Measurements from ENCODE around the gene BTF3.

DNA sequence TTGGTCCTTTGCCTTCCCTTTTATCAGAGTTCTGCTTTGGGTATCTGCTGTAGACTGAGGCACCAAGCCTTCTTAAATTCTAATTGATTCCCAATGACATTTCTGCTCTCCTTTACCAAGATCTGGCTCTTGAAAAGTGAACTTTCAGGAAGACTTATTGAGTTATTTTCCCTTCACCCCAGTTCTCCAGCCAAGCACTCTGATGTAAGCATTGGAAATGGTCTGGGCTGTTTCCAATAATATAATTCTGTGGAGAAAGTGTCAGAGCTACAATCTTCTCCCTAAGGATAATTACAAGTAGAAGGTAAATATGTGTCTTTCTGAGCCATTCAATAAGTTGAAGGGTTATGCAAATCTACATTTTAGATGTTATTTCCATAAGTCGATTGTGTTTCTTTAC lies 30.8 kb downstream of the BTF3 start:
- TF ChIP-seq, protein P1, sequence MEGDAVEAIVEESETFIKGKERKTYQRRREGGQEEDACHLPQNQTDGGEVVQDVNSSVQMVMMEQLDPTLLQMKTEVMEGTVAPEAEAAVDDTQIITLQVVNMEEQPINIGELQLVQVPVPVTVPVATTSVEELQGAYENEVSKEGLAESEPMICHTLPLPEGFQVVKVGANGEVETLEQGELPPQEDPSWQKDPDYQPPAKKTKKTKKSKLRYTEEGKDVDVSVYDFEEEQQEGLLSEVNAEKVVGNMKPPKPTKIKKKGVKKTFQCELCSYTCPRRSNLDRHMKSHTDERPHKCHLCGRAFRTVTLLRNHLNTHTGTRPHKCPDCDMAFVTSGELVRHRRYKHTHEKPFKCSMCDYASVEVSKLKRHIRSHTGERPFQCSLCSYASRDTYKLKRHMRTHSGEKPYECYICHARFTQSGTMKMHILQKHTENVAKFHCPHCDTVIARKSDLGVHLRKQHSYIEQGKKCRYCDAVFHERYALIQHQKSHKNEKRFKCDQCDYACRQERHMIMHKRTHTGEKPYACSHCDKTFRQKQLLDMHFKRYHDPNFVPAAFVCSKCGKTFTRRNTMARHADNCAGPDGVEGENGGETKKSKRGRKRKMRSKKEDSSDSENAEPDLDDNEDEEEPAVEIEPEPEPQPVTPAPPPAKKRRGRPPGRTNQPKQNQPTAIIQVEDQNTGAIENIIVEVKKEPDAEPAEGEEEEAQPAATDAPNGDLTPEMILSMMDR (IDR thresholded peaks at IDR 0.05; ENCODE audit: borderline replicate concordance, extremely low read depth, low read length, poor library complexity, severe bottlenecking), result no peak
- no peak for TF ChIP-seq EZH2 (IDR thresholded peaks at IDR 0.05; ENCODE audit: borderline replicate concordance, low read depth, low read length, severe bottlenecking)

Data from DND-41 (cell line).